ENCODE measurements around the gene SH3PXD2B.

The SH3PXD2B gene

GRCh38 chr5:172437445-172438318, 16.6 kb downstream of the SH3PXD2B start:
- H3K27ac ChIP-seq (ENCODE audit: low read length) = no peak overlapping the region
- no peak for TF ChIP-seq EZH2 (IDR thresholded peaks at IDR 0.05; ENCODE audit: borderline replicate concordance, low read depth, low read length, severe bottlenecking)
- no peak for TF ChIP-seq CTCF (IDR thresholded peaks at IDR 0.05; ENCODE audit: borderline replicate concordance, extremely low read depth, low read length, poor library complexity, severe bottlenecking)
- H3K4me3 ChIP-seq (ENCODE audit: low read depth in 1 of 2, low read length in 2 of 2) = no peak overlapping the region
- no peak overlapping the region for H2AFZ ChIP-seq (ENCODE audit: low read depth, low read length)
- no peaks in the 10 kb centered on the region for H3K4me1 ChIP-seq (ENCODE audit: insufficient read depth, low read length)
- no peak overlapping the region for H3K9ac ChIP-seq (ENCODE audit: low read depth, low read length)
- H3K9me3 ChIP-seq (ENCODE audit: insufficient read depth, low read length, severe bottlenecking) = no peaks in the 10 kb centered on the region
- H3K79me2 ChIP-seq (ENCODE audit: insufficient read depth, low read length) = no peaks in the 10 kb centered on the region
- no peaks in the 10 kb centered on the region for H3K27me3 ChIP-seq (ENCODE audit: insufficient read depth, low read length, poor library complexity)
- ATAC-seq (ENCODE audit: insufficient read depth, low read depth) (no peak), DNase-seq (no peak)
- H3K4me2 ChIP-seq (ENCODE audit: insufficient read depth, low read length) = no peak overlapping the region
- H4K20me1 ChIP-seq (ENCODE audit: insufficient read depth, low read length) = no peaks in the 10 kb centered on the region
- H3K36me3 ChIP-seq (ENCODE audit: insufficient read depth, low read length) = no peaks in the 10 kb centered on the region

GRCh38 chr5:172436879-172437369, 17.4 kb downstream of the SH3PXD2B start:
- H3K9ac ChIP-seq (ENCODE audit: low read depth, low read length) = no peak overlapping the region
- H3K9me3 ChIP-seq (ENCODE audit: insufficient read depth, low read length, severe bottlenecking) = no peaks in the 10 kb centered on the region
- no peak for DNase-seq
- H3K4me1 ChIP-seq (ENCODE audit: insufficient read depth, low read length) = no peaks in the 10 kb centered on the region
- H4K20me1 ChIP-seq (ENCODE audit: insufficient read depth, low read length) = no peaks in the 10 kb centered on the region
- no peaks in the 10 kb centered on the region for H3K36me3 ChIP-seq (ENCODE audit: insufficient read depth, low read length)
- H3K4me2 ChIP-seq (ENCODE audit: insufficient read depth, low read length) = no peak overlapping the region
- TF ChIP-seq CTCF (IDR thresholded peaks at IDR 0.05; ENCODE audit: borderline replicate concordance, extremely low read depth, low read length, poor library complexity, severe bottlenecking) = no peak
- no peaks in the 10 kb centered on the region for H3K79me2 ChIP-seq (ENCODE audit: insufficient read depth, low read length)
- ATAC-seq (ENCODE audit: insufficient read depth, low read depth) = no peak
- no peak overlapping the region for H3K4me3 ChIP-seq (ENCODE audit: low read depth in 1 of 2, low read length in 2 of 2)
- no peak overlapping the region for H3K27ac ChIP-seq (ENCODE audit: low read length)
- H2AFZ ChIP-seq (ENCODE audit: low read depth, low read length) = no peak overlapping the region
- no peaks in the 10 kb centered on the region for H3K27me3 ChIP-seq (ENCODE audit: insufficient read depth, low read length, poor library complexity)

- H3K4me1 ChIP-seq (ENCODE audit: insufficient read depth, low read length) = no peaks in the 10 kb centered on the region
- H3K4me2 ChIP-seq (ENCODE audit: insufficient read depth, low read length) = no peak overlapping the region
- TF ChIP-seq CTCF (IDR thresholded peaks at IDR 0.05; ENCODE audit: borderline replicate concordance, extremely low read depth, low read length, poor library complexity, severe bottlenecking) = no peak
- no peak for TF ChIP-seq EZH2 (IDR thresholded peaks at IDR 0.05; ENCODE audit: borderline replicate concordance, low read depth, low read length, severe bottlenecking)
- no peaks in the 10 kb centered on the region for H3K27me3 ChIP-seq (ENCODE audit: insufficient read depth, low read length, poor library complexity)
- no peaks in the 10 kb centered on the region for H4K20me1 ChIP-seq (ENCODE audit: insufficient read depth, low read length)
- no peak overlapping the region for H2AFZ ChIP-seq (ENCODE audit: low read depth, low read length)
- no peak overlapping the region for H3K4me3 ChIP-seq (ENCODE audit: low read depth in 1 of 2, low read length in 2 of 2)
- ATAC-seq (ENCODE audit: insufficient read depth, low read depth) = no peak
- DNase-seq = no peak
- H3K9ac ChIP-seq (ENCODE audit: low read depth, low read length) = no peak overlapping the region
- H3K27ac ChIP-seq (ENCODE audit: low read length) = no peak overlapping the region
- H3K9me3 ChIP-seq (ENCODE audit: insufficient read depth, low read length, severe bottlenecking) = no peaks in the 10 kb centered on the region
- no peaks in the 10 kb centered on the region for H3K79me2 ChIP-seq (ENCODE audit: insufficient read depth, low read length)
- H3K36me3 ChIP-seq (ENCODE audit: insufficient read depth, low read length) = no peaks in the 10 kb centered on the region
Observed at GRCh38 chr5:172436078-172436878, 18.0 kb downstream of the SH3PXD2B start.

Measured in DND-41 (cell line).